ENCODE results near the gene FCMR.

FCMR gene

GRCh38 chr1:206921772-206922265 lies at the start of gene FCMR:
TSS of gene FCMR (minus strand) at chr1:206921941. CDS start at chr1:206921854, 87 bp downstream.
- H4K20me1 ChIP-seq (ENCODE audit: insufficient read depth, low read length), result no peaks in the 10 kb centered on the region
- peak within 1 kb of the TSS; percentile 97 for H3K27ac ChIP-seq (ENCODE audit: low read length)
- peak within 1 kb of the TSS; percentile 88 for H3K9ac ChIP-seq (ENCODE audit: low read length)
- no peaks in the 10 kb centered on the region for H3K36me3 ChIP-seq (replicated peaks; ENCODE audit: insufficient read depth, low read length)
- H3F3A ChIP-seq (ENCODE audit: insufficient read depth, low read length), result peaks cover 25% of the 10 kb centered on the region
- peak within 1 kb of the TSS; percentile 65 for H3K4me3 ChIP-seq (ENCODE audit: low read length)
- no peaks in the 10 kb centered on the region for H3K9me2 ChIP-seq (replicated peaks; ENCODE audit: insufficient read depth, low read length)
- TF ChIP-seq EZH2phosphoT487 (IDR thresholded peaks at IDR 0.05; ENCODE audit: low read length) (no peak), EZH2 (optimal IDR thresholded peaks at IDR 0.05; ENCODE audit: low read depth, low read length) (no peak), CTCF (IDR thresholded peaks at IDR 0.05; ENCODE audit: low read length) (no peak)
- peak within 1 kb of the TSS; percentile 93 for H3K4me2 ChIP-seq (ENCODE audit: low read depth, low read length)
- peaks cover 56% of the 10 kb centered on the region for H3K4me1 ChIP-seq (ENCODE audit: low read length)
- peak; percentile 95 for DNase-seq
- peak within 1 kb of the TSS; percentile 46 for H2AFZ ChIP-seq (ENCODE audit: low read length)
- no peaks in the 10 kb centered on the region for H3K27me3 ChIP-seq (replicated peaks; ENCODE audit: insufficient read depth, low read length)
- no peaks in the 10 kb centered on the region for H3K9me3 ChIP-seq (replicated peaks; ENCODE audit: insufficient read depth, low read length)
- H3K79me2 ChIP-seq (ENCODE audit: low read length), result peaks cover 50% of the 10 kb centered on the region

DNA sequence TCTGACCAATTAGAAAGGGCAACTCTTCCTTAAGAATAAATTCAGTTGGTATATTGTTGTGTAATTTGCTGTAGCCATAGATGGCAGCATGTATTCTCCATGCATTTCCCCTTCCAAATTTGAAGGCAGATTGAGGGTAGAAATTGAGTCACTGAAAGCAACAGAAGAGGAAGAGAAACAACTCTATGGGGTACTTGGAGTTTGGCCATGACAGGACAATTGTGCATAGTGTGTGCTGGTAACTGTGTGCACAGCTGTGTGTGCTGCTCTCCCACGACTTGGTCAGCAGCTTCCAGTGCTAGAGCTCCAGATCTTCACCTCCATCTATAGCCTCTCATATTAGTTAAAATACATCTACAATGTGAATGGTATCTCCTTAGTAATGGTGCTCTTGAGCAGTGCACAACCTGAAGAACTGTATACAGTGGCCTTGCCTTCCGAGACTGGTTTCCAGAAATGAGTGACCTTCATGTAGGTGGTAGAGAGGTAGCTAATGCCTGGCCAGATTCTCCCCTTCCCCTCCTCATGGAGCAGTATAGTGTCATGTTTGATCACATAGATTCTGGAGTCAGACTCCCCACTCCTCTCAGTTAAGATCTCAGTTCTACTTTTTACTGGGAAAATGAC lies 49.4 kb upstream of the FCMR start:
- H3K9me3 ChIP-seq (replicated peaks; ENCODE audit: insufficient read depth, low read length), result no peaks in the 10 kb centered on the region
- H3K27ac ChIP-seq (ENCODE audit: low read length), result no peak overlapping the region
- H3K9me2 ChIP-seq (replicated peaks; ENCODE audit: insufficient read depth, low read length), result no peaks in the 10 kb centered on the region
- no peaks in the 10 kb centered on the region for H3K79me2 ChIP-seq (ENCODE audit: low read length)
- H3K27me3 ChIP-seq (replicated peaks; ENCODE audit: insufficient read depth, low read length), result no peaks in the 10 kb centered on the region
- no peak overlapping the region for H3K9ac ChIP-seq (ENCODE audit: low read length)
- no peaks in the 10 kb centered on the region for H3F3A ChIP-seq (ENCODE audit: insufficient read depth, low read length)
- H2AFZ ChIP-seq (ENCODE audit: low read length), result no peak overlapping the region
- no peak for DNase-seq
- H3K4me3 ChIP-seq (ENCODE audit: low read length), result no peak overlapping the region
- TF ChIP-seq EZH2phosphoT487 (IDR thresholded peaks at IDR 0.05; ENCODE audit: low read length) (no peak), EZH2 (optimal IDR thresholded peaks at IDR 0.05; ENCODE audit: low read depth, low read length) (no peak), CTCF (IDR thresholded peaks at IDR 0.05; ENCODE audit: low read length) (no peak)
- no peak overlapping the region for H3K4me2 ChIP-seq (ENCODE audit: low read depth, low read length)
- H4K20me1 ChIP-seq (ENCODE audit: insufficient read depth, low read length), result no peaks in the 10 kb centered on the region
- peaks cover 8% of the 10 kb centered on the region for H3K4me1 ChIP-seq (ENCODE audit: low read length)
- no peaks in the 10 kb centered on the region for H3K36me3 ChIP-seq (replicated peaks; ENCODE audit: insufficient read depth, low read length)

GRCh38 chr1:206970446-206970845 lies 48.7 kb upstream of the FCMR start, which contains the start of gene FCAMR:
TSS of gene FCAMR (minus strand) at chr1:206970460. CDS start at chr1:206970125, 335 bp downstream.
- Histone ChIP-seq H2AFZ (ENCODE audit: low read length) (no peak within 1 kb of the TSS), H3K9me3 (replicated peaks; ENCODE audit: insufficient read depth, low read length) (no peaks in the 10 kb centered on the region), H3K9me2 (replicated peaks; ENCODE audit: insufficient read depth, low read length) (no peaks in the 10 kb centered on the region), H3K36me3 (replicated peaks; ENCODE audit: insufficient read depth, low read length) (no peaks in the 10 kb centered on the region), H3K4me3 (ENCODE audit: low read length) (no peak within 1 kb of the TSS), H3K27ac (ENCODE audit: low read length) (no peak within 1 kb of the TSS), H3K79me2 (ENCODE audit: low read length) (no peaks in the 10 kb centered on the region), H3K9ac (ENCODE audit: low read length) (no peak within 1 kb of the TSS), H3K4me1 (ENCODE audit: low read length) (peaks cover 8% of the 10 kb centered on the region), H3F3A (ENCODE audit: insufficient read depth, low read length) (no peaks in the 10 kb centered on the region), H4K20me1 (ENCODE audit: insufficient read depth, low read length) (no peaks in the 10 kb centered on the region), H3K27me3 (replicated peaks; ENCODE audit: insufficient read depth, low read length) (no peaks in the 10 kb centered on the region), H3K4me2 (ENCODE audit: low read depth, low read length) (no peak within 1 kb of the TSS)
- DNase-seq, result no peak
- TF ChIP-seq CTCF (IDR thresholded peaks at IDR 0.05; ENCODE audit: low read length), result no peak
